Endothelial cell of umbilical vein (primary cell): Measurements from ENCODE around the gene CACNA1E. TPM values are rescaled to one million over a fixed set of nuclear protein-coding genes. Genes with fewer than 3 reads are reported as not detected.

Experiments used
- BruUV-seq: library from RNA; stranded (reverse); fragments of 400-500 nt; replicated peaks from 2 replicates; lab custom pipeline; 2021; lab: Mats Ljungman, UMichigan
- CTCF ChIA-PET: fragments of 300-600, 350-600 bp; sonication (Branson Sonifier 250); formaldehyde crosslinking; loops from one replicate; lab custom pipeline; 2021; ENCODE audit warnings: antibody characterized with exemption, inconsistent platforms; lab: Charles Lee
- POLR2A ChIA-PET: fragments of 300-600, 350-600 bp; sonication (Branson Sonifier 250); formaldehyde crosslinking; loops from one replicate; lab custom pipeline; 2021; ENCODE audit warnings: antibody characterized with exemption, inconsistent platforms; lab: Charles Lee
- DNase-seq: peaks from one replicate; pipeline ENCODE4 v3.0.0-alpha.2; 2011; ENCODE audit warnings: low read depth, low spot score
- FAIRE-seq: peaks from 2 replicates; lab custom pipeline; 2011; peaks lifted over from hg19 to GRCh38; lab: Jason Lieb, UNC
- H2AFZ ChIP-seq: 2 replicates; pipeline ENCODE4 v1.6.0; 2012; ENCODE audit warnings: low read depth, low read length, control low read depth, inconsistent platforms
- H3K27ac ChIP-seq: 2 replicates; pipeline ENCODE4 v1.5.1; 2011; ENCODE audit warnings: low read depth, mild to moderate bottlenecking, control low read depth, low read length, moderate library complexity; ENCODE audit not compliant: insufficient read depth
- H3K27me3 ChIP-seq, 2 experiments: 2 replicates each; pipeline versions ENCODE4 v1.6.0 to v1.6.1; 2011; ENCODE audit warnings: low read length in 2 of 2, mixed read lengths in 1 of 2; ENCODE audit not compliant: control insufficient read depth in 2 of 2, insufficient read depth in 2 of 2
- H3K36me3 ChIP-seq, 2 experiments: 2 replicates in 1 of 2; 3 replicates in 1 of 2; pipeline ENCODE4 v1.5.1; 2011; ENCODE audit warnings: low read length in 2 of 2, mild to moderate bottlenecking in 1 of 2, moderate library complexity in 1 of 2; ENCODE audit not compliant: control insufficient read depth in 2 of 2, insufficient read depth in 2 of 2; ENCODE audit errors: extremely low read depth in 1 of 2
- H3K4me1 ChIP-seq: 3 replicates; pipeline ENCODE4 v1.5.1; 2011; ENCODE audit warnings: mild to moderate bottlenecking, low read length; ENCODE audit not compliant: control insufficient read depth, insufficient read depth; ENCODE audit errors: extremely low read depth
- H3K4me2 ChIP-seq: 2 replicates; pipeline ENCODE4 v1.6.1; 2011; ENCODE audit warnings: low read length, control low read depth, mixed read lengths; ENCODE audit not compliant: insufficient read depth
- H3K4me3 ChIP-seq, 3 experiments: fragments of 200-600 bp in 1 of 3; sonication (generic), shearing (Covaris generic) in 1 of 3; replicated peaks in 1 of 3; 2 replicates each; pipeline ENCODE4 v1.5.1; 2011 to 2016; ENCODE audit warnings: control low read depth in 3 of 3, low read length in 3 of 3, mild to moderate bottlenecking in 2 of 3, inconsistent platforms in 1 of 3, low read depth in 1 of 3, moderate library complexity in 1 of 3; ENCODE audit not compliant: insufficient read depth in 1 of 3
- H3K79me2 ChIP-seq: 2 replicates; pipeline ENCODE4 v1.6.0; 2012; ENCODE audit warnings: low read length, inconsistent platforms; ENCODE audit not compliant: control insufficient read depth, insufficient read depth
- H3K9ac ChIP-seq: replicated peaks from 2 replicates; pipeline ENCODE3; 2011; ENCODE audit warnings: low read length, control low read depth; ENCODE audit not compliant: insufficient read depth; ENCODE audit errors: extremely low read depth
- H3K9me1 ChIP-seq: replicated peaks from 3 replicates; pipeline ENCODE4 v1.6.0; 2011; ENCODE audit warnings: mild to moderate bottlenecking, low read length; ENCODE audit not compliant: control insufficient read depth, insufficient read depth; ENCODE audit errors: extremely low read depth
- H3K9me3 ChIP-seq: replicated peaks from 2 replicates; pipeline ENCODE4 v1.5.1; 2012; ENCODE audit warnings: low read length, inconsistent platforms; ENCODE audit not compliant: control insufficient read depth, insufficient read depth
- H4K20me1 ChIP-seq: replicated peaks from 2 replicates; pipeline ENCODE3; 2011; ENCODE audit warnings: mild to moderate bottlenecking, low read length; ENCODE audit not compliant: control insufficient read depth, insufficient read depth; ENCODE audit errors: extremely low read depth
- CTCF ChIP-seq, 2 donors: IDR thresholded peaks; 1 replicate in 1 of 2; 2 replicates in 1 of 2; pipeline ENCODE4 v1.5.1; 2011; ENCODE audit warnings: low read length in 2 of 2, mild to moderate bottlenecking in 2 of 2, moderate library complexity in 2 of 2, control low read depth in 1 of 2, inconsistent platforms in 1 of 2, low read depth in 1 of 2; ENCODE audit not compliant: insufficient read depth in 1 of 2; ENCODE audit errors: extremely low read depth in 1 of 2
- EZH2 ChIP-seq: IDR thresholded peaks from 2 replicates; pipeline ENCODE4 v1.6.1; 2012; ENCODE audit warnings: borderline replicate concordance, low read depth, mild to moderate bottlenecking, moderate library complexity, low read length, inconsistent platforms; ENCODE audit not compliant: severe bottlenecking
- FOS ChIP-seq: IDR thresholded peaks from 2 replicates; pipeline ENCODE4 v1.6.1; 2011; ENCODE audit warnings: mild to moderate bottlenecking, low read length, moderate library complexity, borderline replicate concordance; ENCODE audit not compliant: insufficient read depth
- GATA2 ChIP-seq: IDR thresholded peaks from 2 replicates; pipeline ENCODE4 v1.7.0; 2011; ENCODE audit warnings: low read depth, mild to moderate bottlenecking, moderate library complexity, mixed read lengths, low read length; ENCODE audit not compliant: insufficient read length, insufficient read depth
- JUN ChIP-seq: IDR thresholded peaks from 2 replicates; pipeline ENCODE4 v1.6.1; 2011; ENCODE audit warnings: borderline replicate concordance, low read depth; ENCODE audit not compliant: insufficient read length, insufficient read depth
- MYC ChIP-seq: IDR thresholded peaks from one replicate; pipeline ENCODE4 v1.6.1; 2011; ENCODE audit warnings: mild to moderate bottlenecking, low read depth, low read length
- POLR2A ChIP-seq: IDR thresholded peaks from 2 replicates; pipeline ENCODE4 v1.6.1; 2012; ENCODE audit warnings: low read depth, mild to moderate bottlenecking, control low read depth, low read length
- POLR2AphosphoS5 ChIP-seq: IDR thresholded peaks from 2 replicates; pipeline ENCODE4 v1.6.1; 2012; ENCODE audit warnings: low read depth, mild to moderate bottlenecking, control low read depth, low read length, moderate library complexity; ENCODE audit not compliant: insufficient read depth
- dilution Hi-C: fragments of 300-500 bp; cut with MboI; formaldehyde crosslinking; loops from one replicate; pipeline ENCODE4 v1.15.0; 2019; ENCODE audit warnings: low sequenced_read_pairs; ENCODE audit not compliant: extremely low pct_ligation_motif_present
- intact Hi-C: fragments of 100-400 bp; cut with micrococcal nuclease; formaldehyde crosslinking; loops from one replicate; pipeline ENCODE4 v1.10.0; 2022
- polyA plus RNA-seq, 4 experiments: library from polyadenylated mRNA; depleted of rRNA in 3 of 4; stranded (reverse) in 3 of 4; unstranded in 1 of 4; fragments of >200 nt; gene quantifications; 2 replicates each; pipeline versions ENCODE4 v1.2.1 to v1.2.3, GENCODE V29; 2011 to 2012; ENCODE audit warnings: missing spikeins in 1 of 4
- total RNA-seq: library from RNA; stranded (reverse); gene quantifications from 2 replicates; pipeline ENCODE4 v1.2.3, GENCODE V29; 2021
- TF ChIP-seq, protein P1 (sequence below): IDR thresholded peaks from 2 replicates; pipeline ENCODE4 v1.6.1; 2011; ENCODE audit not compliant: insufficient read depth, insufficient read length

CACNA1E gene
- total and polyA plus RNA-seq, 2 donors (not counting 3 experiments of a cell fraction or from before 2014, with no cell fraction given) = not detected

- no peaks in the 10 kb centered on the region for H4K20me1 ChIP-seq
- no peaks in the 10 kb centered on the region for H3K9me1 ChIP-seq
- no peaks in the 10 kb centered on the region for H3K9me3 ChIP-seq
- H3K79me2 ChIP-seq = no peaks in the 10 kb centered on the region
- no peak overlapping the region for H3K9ac ChIP-seq
- no peaks in the 10 kb centered on the region for H3K4me1 ChIP-seq
- intact Hi-C loops (no loop called here), dilution Hi-C loops (no loop called here)
- POLR2A ChIA-PET = no interaction called here
- DNase-seq = no peak
- no peak overlapping the region for H3K27ac ChIP-seq
- BruUV-seq = no TSS peak
- TF ChIP-seq FOS (no peak), EZH2 (no peak), MYC (no peak), JUN (no peak), POLR2AphosphoS5 (no peak), CTCF (IDR thresholded peaks at IDR 0.05; ENCODE audit: extremely low read depth in 1 of 2, insufficient read depth in 1 of 2, low read depth in 1 of 2, low read length in 2 of 2) (no peak), POLR2A (no peak), GATA2 (no peak)
- TF ChIP-seq, protein P1, sequence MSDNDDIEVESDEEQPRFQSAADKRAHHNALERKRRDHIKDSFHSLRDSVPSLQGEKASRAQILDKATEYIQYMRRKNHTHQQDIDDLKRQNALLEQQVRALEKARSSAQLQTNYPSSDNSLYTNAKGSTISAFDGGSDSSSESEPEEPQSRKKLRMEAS = no peak
- H2AFZ ChIP-seq = no peak overlapping the region
- no peaks in the 10 kb centered on the region for H3K27me3 ChIP-seq
- H3K4me3 ChIP-seq = no peak overlapping the region
- no peak overlapping the region for H3K4me2 ChIP-seq
- FAIRE-seq = no peak
- CTCF ChIA-PET = no interaction called here
- H3K36me3 ChIP-seq = no peaks in the 10 kb centered on the region
These were observed 173.2 kb downstream of the CACNA1E start for GRCh38 chr1:181656491-181656890.
